GM19395 (cell line): Measurements from ENCODE around the gene ZNF273.
"Not testable (repeated sequence)": the region's sequence is repeated elsewhere in the genome, so short reads cannot be mapped to it uniquely, and the experiment has no call there.

Source experiments
- ATAC-seq: cut with Tn5 transposase; IDR thresholded peaks from one replicate; pipeline ENCODE4 v1.9.1; 2021; ENCODE audit warnings: mild to moderate bottlenecking, moderate library complexity; ENCODE audit not compliant: unreplicated experiment

Gene ZNF273

GRCh38 chr7:64944667-64945502 lies 41.8 kb downstream of the ZNF273 start:
- ATAC-seq: not testable (repeated sequence)

DNA sequence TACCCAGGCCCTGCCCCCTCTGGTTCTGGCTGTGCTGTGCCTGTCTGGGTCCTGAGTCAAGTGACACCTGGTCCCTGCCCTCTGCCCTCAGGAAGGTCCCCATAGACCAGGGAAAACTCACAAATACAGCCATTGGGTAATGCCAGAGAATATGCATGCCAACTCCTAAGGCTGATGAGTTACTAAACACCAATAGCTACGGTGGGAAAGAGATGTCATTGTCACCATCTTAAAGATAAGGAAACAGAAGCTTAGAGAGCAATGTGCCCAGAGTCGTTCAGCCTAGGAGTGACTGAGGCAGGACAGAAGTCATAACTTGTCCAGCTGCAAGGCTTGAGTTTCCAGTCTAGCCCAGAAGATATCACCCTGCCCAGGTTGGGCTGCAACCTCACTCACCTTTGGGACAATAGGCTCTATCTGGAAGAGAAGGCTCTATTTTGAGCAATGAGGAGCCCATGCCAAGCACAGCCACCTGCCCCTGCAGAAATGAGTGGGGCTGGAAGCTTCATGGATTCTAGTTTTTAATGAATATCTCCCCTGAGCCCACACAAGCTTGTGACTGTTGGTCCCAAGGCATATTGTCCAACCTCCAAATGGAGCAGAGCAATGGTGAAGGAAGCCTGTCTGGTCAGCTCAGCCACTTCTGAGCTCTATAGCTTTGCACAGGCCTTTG lies 42.6 kb downstream of the ZNF273 start:
- ATAC-seq: no peak

- no peak for ATAC-seq
Observed at GRCh38 chr7:64946772-64947171, 43.7 kb downstream of the ZNF273 start.

DNA sequence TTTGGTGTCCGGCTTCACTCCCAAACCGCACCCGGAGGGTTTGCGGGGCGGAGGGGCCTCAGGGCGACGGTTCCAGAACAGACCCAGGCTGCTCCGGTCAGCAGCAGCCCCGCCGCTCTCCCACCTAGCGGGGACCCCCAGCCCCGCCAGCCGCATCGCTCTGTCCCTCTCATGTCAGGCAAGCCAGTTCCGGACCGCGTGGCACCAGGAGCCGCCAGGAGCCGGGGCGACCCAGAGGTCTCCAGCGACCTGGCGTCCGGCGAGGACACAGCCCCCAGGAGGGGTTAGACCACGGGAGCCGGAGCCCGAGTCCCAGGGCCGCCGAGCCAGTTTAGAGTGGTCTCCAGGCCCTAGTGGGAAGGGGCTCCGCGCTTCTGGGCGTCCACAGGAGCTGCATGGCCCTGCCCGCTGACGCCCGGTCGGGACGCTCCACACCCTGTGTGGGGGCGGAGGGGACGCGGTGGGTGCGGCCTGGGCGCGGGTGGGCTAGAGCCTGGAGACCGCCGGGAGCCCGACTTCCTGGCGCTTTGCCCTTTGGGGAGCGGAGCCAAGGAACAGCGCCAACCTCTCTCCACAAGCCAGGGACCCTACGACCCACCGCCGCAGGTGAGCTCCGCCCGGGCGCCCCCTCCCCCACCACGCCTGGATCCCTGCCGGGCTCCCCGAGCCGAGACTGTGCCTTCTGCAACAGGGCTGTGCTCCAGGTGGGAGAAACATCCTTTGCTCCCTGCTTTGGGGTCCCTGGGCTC lies 44.4 kb downstream of the ZNF273 start:
- no peak for ATAC-seq

GRCh38 chr7:64948774-64949173 lies 45.7 kb downstream of the ZNF273 start:
- not testable (repeated sequence) for ATAC-seq

- ATAC-seq: not testable (repeated sequence)
Observed at GRCh38 chr7:64950673-64951072, 47.6 kb downstream of the ZNF273 start.

GRCh38 chr7:64951250-64951848 lies 48.3 kb downstream of the ZNF273 start:
- no peak for ATAC-seq

DNA sequence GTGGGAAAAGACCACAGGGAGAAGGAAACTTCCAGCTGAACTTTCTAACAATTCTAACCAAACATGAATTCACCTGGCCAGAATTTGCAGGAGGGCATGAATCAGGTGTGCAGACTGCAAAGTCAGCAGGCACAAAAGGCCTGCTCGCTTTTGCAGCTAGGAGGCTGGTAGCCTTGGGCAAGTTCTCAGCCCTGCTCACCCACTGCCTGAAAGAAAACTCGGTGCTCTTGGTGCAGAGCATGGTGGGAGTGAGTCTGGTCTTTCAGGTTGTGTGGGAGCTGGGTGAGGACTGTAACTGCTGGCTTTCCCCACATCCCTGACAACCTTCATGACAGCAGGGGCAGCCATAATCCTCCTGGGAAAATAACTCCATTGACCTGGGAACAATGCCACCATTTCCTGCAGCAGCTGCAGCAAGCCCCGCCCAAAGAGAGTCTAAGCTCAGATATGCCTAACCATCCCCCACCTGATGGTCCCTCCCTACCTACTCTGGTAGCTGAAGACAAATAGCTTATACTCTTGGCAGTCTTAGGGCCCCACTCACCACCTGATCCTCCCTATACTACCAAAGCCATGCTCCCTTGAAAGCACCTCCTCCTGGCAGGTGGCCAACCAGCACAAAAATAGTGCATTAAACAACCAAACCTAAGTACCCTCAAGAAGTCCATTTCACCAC lies 56.1 kb downstream of the ZNF273 start:
- ATAC-seq: no peak

DNA sequence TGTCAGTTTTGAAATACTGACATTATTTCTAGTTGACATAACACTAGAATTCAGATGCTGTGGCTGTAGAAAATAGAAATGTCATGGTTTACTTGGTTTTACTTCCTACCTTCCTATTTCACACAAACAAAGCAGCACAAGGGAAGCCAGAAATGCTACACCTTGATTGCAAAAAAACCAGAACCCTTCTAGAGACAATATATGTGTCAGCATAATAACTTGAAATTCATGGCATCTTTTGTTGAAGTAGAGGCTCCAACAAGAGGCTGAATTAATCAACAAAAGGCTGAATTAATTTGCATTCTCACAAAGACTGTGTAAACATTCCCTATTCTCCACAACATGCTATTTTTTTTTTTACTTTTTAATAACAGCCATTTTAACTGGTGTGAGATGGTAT lies 62.5 kb downstream of the ZNF273 start:
- ATAC-seq: no peak

DNA sequence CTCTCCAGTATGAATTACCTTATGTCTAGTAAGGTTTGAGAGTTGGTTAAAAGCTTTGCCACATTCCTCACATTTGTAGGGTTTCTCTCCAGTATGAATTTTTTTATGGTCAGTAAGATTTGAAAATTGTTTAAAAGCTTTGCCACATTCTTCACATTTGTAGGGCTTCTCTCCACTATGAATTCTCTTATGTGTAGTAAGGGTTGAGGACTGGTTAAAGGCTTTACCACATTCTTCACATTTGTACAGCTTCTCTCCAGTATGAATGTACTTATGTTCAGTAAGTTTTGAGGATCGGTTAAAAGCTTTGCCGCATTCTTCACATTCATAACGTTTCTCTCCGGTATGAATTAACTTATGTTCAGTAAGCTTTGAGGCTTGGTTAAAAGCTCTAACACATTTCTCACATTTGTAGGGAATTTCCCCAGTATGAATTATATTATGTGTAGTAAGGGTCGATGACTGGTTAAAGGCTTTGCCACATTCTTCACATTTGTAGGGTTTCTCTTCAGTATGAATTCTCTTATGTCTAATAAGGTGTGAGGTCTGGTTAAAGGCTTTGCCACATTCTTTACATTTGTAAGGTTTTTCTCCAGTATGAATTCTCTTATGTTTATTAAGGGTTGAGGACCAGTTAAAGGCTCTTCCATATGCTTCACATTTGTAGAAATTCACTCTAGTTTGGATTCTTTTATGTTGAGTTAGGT lies 75.6 kb downstream of the ZNF273 start:
- ATAC-seq: no peak
